HG03342 (cell line): ENCODE measurements around the gene MYO3B.
"Not testable (repeated sequence)": the region's sequence is repeated elsewhere in the genome, so short reads cannot be mapped to it uniquely, and the experiment has no call there.

Source experiments
- ATAC-seq: cut with Tn5 transposase; IDR thresholded peaks from one replicate; pipeline ENCODE4 v1.9.1; 2021; ENCODE audit warnings: mild to moderate bottlenecking, moderate library complexity; ENCODE audit not compliant: unreplicated experiment

MYO3B gene

GRCh38 chr2:170587117-170587516, 409.2 kb downstream of the MYO3B start:
- ATAC-seq = no peak

DNA sequence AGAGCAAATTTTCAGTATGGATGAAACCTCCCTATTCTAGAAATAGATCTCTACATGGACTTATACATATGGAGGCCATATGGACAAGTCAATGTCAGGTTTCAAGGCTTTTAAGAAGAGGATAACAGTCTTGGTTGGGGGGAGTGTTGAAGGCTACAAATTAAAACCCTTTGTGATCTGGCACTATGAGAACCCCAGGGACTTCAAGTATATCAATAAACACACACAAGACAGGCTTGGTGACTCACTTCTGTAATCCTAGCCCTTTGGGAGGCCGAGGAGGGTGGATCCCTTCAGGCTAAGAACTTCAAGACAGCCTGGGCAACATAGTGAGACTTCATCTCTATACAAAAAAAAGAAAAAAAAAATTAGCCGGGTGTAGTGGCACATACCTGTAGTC, 410.0 kb downstream of the MYO3B start:
- no peak for ATAC-seq

DNA sequence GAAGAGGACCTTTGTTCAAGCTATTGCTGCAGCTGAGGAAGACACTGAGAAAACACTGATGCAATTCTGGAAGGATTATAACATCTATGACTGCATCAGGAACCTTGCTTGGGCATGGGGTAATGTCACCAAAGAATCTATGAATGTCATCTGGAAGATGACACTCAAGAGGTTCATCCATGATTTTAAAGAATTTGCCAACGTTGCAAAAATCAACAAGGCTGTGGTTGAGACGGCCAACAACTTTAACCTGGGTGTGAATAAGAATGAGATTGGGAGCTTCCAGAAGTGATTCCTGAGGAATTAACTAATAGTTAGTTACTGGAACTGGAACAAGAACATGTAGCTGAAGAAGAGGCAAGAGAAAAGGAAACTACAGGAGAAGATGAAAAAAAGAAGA, 410.8 kb downstream of the MYO3B start:
- ATAC-seq = no peak

DNA sequence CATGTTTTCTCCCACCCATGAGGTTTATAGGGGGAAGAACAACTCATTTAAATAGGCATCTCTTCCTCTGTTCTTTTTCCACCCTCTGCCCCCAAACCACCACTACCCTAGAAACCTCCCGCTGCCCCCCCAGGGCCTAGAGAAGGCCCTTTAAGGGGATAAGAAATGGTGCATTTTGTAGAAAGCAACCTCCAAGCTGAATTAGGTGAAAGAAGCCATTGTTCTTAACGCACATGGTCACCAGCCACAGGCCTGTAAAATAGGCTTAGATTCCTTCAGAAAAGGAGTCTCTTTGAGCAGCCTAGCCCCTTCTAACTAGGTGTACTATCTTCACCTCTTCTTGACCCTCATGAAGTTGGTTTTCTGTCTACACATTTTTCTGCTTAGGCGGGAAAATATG, 418.6 kb downstream of the MYO3B start:
- ATAC-seq = no peak

GRCh38 chr2:170598067-170598395, 420.1 kb downstream of the MYO3B start:
- ATAC-seq = no peak

DNA sequence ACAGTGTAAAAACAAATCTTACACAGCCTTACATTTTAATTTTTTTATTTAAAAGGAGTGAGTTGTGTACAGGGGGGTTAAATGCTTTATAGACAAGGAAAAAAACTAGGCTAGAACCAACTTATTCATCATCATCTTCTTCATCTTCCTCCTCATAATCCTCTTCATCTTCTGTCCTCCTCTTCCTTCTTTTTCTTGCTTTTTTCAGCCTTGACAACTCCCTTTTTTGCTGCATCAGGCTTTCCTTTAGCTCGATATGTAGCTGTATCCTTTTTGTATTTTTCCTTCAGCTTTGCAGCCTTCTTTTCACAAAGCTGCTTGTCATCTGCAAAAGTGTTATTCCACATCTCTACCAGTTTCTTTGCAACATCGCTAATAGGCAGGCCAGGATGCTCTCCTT, 423.5 kb downstream of the MYO3B start:
- no peak for ATAC-seq

DNA sequence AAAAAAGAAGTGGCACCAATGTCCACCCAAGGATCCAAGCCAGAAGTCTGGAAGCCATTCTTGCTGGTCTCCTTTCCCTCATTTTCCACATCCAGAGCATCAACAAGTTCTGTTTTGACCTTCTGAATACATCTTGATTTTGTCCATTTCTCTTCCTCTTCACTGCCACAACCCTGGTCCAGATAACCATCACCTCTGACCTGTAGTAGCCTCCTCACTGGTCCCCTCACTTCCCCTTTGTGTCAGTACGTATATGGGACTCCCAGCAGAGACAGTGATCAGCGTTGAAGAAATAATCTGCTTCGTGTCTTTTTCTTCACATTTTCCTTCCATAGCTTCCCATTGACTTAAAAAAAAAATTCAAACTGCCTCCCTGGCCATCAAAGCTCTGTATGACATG, 427.9 kb downstream of the MYO3B start:
- ATAC-seq = no peak

DNA sequence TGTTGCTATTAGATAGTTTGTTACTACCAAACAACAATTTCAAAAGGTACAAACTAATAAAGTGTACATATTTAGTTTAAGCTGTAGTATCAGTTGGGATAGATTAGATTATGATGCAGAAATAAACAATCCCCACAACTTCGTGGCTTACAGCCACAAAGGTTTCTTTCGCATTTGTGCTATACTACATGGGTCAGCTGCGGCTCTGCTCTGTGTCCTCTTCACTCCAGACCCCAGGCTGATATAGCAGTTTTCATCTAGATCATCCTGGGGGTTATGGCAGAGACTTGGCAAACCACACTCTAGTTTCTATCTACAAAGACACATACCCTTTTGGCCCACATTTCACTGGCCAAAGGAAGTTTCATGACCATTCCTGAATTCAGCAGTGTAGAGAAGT, 429.2 kb downstream of the MYO3B start:
- ATAC-seq = no peak

DNA sequence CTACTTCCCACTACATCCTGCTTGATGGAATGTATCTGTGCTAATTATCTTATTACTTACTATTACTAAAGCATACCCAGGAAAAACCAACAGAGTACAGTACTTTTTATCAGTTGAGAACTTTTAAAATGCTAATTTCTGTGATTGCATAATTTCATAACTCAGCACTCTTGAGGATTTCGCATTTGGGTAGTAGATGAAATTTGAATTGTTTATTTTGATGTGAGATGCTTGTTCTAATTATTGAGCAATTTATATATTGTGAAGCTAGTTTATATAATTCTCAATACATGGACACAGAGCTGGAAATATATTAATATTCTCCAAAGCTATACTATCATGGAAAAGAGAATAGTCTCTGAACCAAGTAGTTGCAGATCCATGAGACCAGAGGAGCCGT, 432.7 kb downstream of the MYO3B start:
- ATAC-seq = no peak

DNA sequence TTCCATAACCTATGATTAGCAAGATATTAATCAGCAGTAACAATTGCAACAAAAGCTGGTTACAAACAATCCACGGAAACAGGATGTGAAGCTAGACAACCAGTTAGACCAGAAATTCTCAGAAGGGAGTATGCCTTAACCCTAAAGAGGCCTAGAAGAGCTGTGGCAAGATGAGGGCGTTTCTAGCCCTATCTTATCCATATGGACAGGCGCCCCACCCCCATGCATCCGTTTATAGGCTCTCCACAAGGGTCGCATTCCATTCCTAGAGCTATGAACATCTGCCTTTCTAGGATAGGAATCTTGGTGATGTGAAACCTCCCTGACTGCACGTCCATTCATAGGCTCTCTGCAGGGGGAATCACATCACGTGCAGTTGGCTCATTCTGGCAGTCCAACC, 441.0 kb downstream of the MYO3B start:
- not testable (repeated sequence) for ATAC-seq

GRCh38 chr2:170635094-170635493, 457.1 kb downstream of the MYO3B start:
- ATAC-seq = not testable (repeated sequence)

DNA sequence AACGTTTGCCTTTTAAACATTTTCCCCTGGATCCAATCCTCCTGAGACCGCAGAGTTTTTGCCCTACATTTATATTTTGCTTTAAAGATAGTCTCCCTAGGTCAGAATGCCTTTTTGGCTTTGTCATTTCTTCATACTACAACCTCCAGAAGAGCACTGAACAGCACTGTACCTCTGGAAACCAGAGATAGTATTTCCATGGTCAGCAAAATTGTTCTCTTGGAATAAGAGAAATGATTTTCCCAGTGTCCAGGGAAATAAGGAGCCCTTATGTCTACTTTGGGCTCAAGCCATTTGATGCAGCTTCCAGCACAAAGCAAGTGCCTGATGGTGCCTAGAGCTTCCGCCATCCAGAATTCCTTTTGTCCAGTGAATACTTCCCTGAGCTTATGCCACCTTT, 461.7 kb downstream of the MYO3B start:
- ATAC-seq = no peak

DNA sequence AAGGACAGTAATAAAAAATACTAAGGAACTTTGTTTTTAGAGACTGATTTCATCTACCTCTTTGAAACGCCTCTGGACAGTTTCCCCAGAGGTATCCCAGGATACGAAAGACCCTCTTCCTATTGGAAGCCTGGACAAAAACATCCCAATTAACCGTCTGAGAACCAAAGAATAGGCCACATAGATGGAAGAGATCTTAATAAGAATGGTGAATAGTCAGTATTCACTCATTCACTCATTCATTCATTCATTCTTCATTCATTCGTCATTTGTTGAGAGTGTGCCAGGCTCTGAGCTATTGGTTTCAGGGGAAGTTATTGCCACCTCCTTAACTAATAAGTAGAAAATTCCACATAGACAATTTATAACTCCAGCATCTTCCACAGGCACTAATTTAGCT, 464.0 kb downstream of the MYO3B start:
- no peak for ATAC-seq

DNA sequence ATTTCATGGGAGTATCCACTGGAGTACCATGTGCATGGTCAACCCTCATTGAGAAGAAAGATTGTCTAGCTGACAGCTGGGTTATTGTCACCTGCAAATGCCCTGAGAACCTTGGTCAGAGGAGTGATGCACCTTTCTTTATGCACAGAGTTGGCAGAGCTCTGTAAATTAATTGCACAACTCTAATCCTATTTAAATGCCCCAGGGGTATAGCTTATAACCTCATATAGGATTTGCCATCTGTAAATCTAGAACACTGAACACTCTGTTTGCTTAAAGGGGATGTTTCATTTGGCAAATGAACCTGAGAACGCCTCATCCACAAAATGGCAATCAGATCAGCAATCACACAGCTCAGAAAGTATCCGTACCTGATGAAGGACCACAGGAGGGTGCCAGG, 465.4 kb downstream of the MYO3B start:
- no peak for ATAC-seq

- ATAC-seq = no peak
Measured at GRCh38 chr2:170647741-170648436, 469.9 kb downstream of the MYO3B start.

GRCh38 chr2:170651624-170652325, 473.8 kb downstream of the MYO3B start:
- no peak for ATAC-seq

DNA sequence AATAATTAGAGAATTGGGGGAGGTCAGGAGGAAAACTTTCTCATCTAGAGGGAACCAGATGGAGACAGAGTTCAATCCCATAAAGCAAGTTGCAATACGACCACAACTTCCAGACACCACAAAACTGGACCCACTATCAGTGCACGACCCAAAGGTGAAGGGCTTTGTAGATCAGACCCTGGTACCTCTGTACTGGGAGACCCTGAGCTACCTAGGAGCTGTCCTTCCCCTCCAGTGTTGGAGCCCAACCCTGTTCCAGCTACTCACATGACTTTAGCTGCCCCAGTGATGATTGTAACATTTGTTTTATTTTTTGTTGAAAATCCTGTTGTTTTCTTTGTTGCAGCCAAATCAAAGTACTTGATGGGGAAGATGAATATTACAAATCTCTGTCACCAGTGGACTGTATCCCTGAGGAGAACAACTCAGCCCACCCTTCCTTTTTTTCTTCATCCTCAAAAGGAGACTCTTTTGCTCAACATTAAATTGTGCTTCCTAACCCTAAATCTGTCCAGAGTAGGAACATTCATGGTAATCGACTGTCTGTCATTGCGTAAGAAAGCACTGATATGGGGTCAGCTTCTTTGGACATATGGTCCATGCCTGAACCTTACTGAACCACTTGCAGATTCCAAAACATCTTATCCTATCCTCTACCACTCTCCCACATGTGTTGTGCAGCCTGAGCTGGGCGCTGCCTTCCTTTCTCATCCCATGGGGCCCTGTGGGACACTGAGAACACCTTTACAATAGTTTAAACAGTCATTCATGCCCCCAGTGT, 474.9 kb downstream of the MYO3B start:
- ATAC-seq = no peak

DNA sequence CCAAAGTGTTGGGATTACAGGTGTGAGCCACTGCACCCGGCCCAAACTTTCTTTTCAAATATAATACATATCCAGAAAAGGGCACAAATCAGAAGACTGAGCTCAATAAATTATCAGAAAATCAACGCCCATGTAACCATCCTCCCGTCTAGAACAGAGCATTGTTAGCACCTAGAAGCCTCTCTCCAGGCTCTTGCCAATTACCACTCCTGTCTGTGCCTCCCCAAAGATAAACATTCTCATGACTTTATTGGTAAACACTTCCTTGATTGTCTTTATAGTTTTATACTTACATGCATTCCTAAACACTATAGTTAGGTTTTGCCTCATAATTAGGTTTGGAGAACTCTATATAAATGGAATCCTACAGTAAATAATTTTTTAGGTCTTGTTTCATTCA, 478.7 kb downstream of the MYO3B start:
- no peak for ATAC-seq

DNA sequence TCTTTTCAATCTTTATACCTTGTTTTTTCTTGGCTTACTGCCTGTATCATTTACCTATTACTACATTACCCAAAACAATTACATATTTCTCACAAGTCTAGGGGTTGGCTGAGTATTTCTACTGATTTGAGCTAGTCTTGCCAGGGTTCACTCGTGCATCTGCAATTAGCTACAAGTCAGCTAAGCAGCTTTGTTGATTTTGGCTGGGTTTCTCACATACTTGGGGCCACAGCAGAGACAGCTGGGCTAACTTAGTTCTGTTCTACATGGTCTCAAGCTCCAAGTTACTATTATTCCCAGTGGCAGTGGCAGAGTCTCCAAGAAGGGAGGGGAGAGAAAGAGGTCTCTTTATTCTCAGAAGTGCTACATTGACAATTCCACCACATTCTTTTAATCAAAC, 482.5 kb downstream of the MYO3B start:
- no peak for ATAC-seq

DNA sequence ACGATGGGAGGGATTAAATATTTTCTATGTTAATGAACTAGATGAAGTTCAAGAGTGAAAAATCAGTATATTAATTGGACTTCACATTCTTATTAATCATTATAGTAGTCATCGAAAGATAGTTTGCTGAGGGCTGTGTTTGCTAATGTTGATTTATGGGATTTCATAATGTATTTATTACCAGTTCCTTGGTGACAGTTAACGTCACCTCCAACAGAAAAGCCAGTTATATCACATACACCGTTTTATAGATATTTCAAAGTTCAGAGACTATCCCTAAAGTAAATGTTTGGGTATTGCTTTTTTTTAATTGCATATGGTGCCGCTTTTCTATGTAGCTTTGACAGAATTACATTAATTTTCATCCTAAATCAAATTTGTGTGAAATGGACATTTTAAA, 487.8 kb downstream of the MYO3B start:
- ATAC-seq = no peak

DNA sequence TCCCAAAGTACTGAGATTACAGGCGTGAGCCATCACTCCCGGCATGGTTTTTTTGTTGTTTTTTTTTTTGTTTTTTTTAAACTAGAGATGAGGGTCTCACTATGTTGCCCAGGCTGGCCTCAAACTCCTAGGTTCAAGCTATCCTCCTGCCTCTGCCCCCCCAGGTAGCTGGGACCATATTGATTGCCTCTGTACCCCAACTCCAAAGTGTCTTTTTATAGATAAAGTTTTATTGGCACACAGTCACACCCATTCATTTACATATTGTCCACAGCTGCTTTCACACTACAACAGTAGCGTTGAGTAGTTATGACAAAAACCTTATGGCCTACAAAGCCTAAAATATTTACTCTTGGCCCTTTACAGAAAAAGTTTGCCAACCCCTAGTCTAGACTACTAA, 492.0 kb downstream of the MYO3B start:
- ATAC-seq = no peak

- ATAC-seq = no peak
Measured at GRCh38 chr2:170670651-170671050, 492.7 kb downstream of the MYO3B start.
